Stimulated activated CD8-positive, alpha-beta memory T cell treated with anti-CD3 and anti-CD28 coated beads, Interleukin-4, amount 100 ng/mL, for 4 hours (primary cell): ENCODE data around the gene TMEM44.
"Not testable (repeated sequence)": the region's sequence is repeated elsewhere in the genome, so short reads cannot be mapped to it uniquely, and the experiment has no call there.

Source experiments
- DNase-seq, 2 donors: peaks; one replicate each; pipeline ENCODE4 v3.0.0-alpha.2; 2020; ENCODE audit warnings: low read depth in 2 of 2, low spot score in 1 of 2

Gene TMEM44

DNA sequence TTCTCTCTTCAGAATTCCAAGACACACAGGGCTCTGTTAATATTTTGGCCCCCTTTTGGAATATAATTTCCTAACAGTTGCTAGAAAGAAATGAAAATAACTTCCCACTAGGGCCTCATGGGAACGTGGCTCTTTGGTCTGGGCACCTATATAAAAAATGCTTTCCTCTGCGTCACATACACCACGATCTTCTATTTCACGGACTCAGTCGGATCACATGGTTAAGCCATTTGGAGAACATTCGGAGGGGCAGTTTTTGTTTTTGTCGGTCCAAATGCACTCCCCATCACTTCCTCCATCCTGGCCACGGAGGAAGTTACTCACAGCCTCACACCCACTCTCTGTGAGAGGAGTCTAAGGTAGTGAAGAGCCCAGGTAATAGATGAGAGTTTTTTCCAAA is 21.0 kb downstream of the TMEM44 start:
- DNase-seq = no peak

GRCh38 chr3:194610689-194611088 is 22.5 kb downstream of the TMEM44 start:
- DNase-seq = no peak

DNA sequence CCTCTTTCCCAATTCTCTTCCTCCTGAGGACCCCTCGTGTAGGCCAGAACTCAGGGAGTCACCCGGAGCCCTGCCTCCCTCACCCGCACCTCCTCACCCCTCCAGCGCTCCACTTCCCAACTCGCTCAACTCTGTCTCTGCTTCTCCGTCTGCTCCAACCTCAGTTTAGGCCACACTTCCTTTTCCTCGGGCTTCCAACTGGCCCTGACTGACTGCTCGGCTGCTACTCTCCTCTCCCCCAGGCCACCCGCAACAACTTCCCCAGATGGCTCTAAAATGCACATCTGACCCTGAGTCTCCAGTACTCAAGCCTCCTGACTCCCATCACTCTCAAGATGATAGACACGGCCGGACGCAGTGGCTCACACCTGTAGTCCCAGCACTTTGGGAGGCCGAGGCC is 23.6 kb downstream of the TMEM44 start:
- no peak for DNase-seq

- no peak for DNase-seq
Observed at GRCh38 chr3:194608981-194609380, 24.2 kb downstream of the TMEM44 start.

GRCh38 chr3:194607592-194608389 is 25.4 kb downstream of the TMEM44 start:
- no peak for DNase-seq

DNA sequence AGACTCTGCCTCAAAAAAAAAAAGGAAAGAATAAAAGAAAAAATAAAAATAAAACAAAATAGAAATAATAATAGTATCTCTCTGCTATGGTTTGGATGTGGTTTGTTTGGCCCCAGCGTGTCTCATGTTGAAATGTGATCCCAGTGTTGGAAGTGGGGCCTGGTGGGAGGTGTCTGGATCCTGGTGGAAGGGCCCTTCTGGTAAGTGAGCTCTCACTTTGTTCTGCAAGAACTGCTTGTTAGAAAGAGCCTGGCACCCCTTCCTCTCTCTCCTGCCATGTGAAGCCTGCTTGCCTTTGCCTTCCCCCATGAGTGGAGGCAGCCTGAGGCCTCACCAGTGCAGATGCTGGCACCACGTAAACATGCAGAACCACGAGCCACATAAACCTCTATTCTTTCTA is 26.3 kb downstream of the TMEM44 start:
- no peak for DNase-seq

GRCh38 chr3:194606163-194606562 is 27.1 kb downstream of the TMEM44 start:
- no peak for DNase-seq

DNA sequence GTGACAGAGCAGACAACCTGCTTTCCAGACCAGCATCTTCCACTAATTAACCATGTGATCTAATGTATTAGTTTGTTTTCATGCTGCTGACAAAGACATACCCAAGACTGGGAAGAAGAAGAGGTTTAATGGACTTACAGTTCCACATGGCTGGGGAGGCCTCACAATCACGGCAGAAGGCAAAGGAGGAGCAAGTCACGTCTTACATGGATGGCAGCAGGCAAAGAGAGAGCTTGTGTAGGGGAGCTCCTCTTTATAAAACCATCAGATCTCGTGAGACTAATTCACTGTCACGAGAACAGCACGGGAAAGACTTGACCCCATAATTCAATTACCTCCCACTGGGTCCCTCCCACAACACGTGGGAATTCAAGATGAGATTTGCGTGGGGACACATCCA is 27.9 kb downstream of the TMEM44 start:
- DNase-seq = not testable (repeated sequence)

GRCh38 chr3:194604837-194605236 is 28.4 kb downstream of the TMEM44 start:
- no peak for DNase-seq

- no peak for DNase-seq
Observed at GRCh38 chr3:194604126-194604525, 29.1 kb downstream of the TMEM44 start.

GRCh38 chr3:194602669-194603171 is 30.5 kb downstream of the TMEM44 start:
- DNase-seq = no peak

GRCh38 chr3:194598771-194599557 is 34.3 kb downstream of the TMEM44 start:
- no peak for DNase-seq

DNA sequence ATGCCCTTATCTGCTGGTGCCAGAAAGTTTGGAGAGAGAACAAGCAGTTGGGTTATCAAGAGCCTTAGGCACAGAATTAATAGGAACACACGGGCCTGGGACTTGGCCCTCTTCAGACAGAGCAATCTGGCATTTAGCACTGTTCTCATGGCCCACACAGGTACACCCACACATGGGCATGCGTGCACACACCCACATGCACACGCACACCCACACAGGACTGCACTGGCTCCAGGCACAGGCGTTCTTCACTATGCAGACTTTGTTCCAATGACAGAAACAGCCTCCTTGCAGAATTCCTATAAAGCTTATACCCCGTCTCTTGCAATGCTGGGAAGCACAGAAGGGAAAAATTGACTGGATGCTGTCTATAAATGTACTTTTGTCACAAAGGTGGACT is 36.3 kb downstream of the TMEM44 start:
- DNase-seq = no peak

DNA sequence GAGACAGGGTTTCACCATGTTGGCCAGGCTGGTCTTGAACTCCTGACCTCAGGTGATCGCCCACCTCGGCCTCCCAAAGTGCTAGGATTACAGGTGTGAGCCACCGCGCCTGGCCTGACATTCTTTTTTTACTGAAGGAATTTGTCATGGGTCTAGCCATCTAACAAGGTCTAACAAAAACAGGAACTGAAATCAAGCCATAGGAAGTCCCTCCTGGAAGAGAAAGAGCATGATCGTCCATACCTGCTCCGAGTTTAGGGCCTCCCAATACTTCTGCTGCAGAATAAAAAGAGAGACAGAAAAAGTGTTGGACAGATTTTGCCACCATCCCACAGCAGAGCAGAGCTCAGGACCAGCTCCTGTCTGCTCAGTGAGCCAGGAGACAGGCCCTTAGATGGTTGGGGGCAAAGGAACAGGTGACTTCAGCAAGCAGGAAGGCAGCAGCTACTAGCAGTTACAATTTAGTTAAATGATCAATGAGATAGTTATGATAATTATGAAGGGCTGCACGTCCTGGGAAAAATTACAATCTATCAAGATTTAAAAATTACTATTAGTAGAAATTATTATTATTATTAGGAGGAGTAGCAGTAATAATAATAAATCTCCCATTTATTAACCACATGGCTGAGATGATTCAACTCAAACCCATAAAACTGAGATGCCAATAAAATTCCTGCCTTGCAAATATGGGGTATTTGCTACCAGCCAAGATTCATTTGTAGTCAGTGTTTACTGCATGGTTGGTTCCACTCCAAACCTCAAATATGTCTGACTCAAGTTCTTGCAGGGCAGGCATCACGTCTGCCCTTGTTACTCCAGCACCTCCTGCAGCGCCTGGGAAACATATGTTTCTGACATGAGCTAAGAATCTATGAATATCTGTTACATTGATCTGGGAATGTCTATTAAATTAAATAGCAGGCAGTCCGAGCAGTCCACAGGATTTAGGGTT is 40.1 kb downstream of the TMEM44 start:
- DNase-seq = no peak

DNA sequence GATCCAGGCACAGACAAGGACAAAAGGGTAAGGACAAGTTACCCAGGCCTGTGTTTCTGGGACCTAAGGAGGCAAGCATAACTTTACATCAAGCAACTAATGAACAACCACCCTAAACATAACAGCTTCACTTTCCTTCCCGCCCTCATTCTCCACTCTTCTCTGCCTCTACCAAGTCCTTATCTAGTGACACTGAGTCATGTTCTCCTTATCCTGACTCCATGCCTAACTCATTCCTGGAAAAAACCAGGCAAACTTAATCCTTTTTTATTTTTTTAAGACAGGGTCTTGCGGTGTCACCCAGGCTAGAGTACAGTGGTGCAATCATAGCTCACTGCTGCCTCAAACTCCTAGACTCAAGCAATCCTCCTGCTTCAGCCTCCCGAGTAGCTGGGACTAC is 44.5 kb downstream of the TMEM44 start:
- no peak for DNase-seq

GRCh38 chr3:194588236-194588635 is 45.0 kb downstream of the TMEM44 start:
- no peak for DNase-seq

DNA sequence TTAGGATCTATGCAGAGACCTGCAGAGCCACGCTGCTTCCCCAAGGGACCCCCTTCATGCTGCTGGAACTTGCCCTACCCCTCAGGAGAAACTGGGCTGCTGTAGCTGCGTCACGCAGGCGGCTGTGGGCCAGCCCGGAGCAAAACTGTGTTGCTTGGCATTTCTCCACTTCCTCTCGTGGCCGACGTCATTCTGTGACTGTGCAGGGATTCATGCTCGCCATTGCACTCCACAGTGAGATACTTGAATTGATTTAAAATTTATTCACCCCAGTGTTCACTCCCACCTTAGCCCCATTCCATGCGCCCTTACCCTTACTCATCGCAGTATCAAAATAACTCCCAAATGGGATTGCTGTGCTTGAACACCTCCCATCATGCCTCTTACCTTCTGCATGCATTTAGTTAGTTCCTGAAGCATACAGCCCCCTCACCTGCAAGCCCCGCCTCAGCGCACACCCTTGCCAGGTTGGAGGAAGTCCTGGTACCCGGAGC is 45.7 kb downstream of the TMEM44 start:
- DNase-seq = no peak

DNA sequence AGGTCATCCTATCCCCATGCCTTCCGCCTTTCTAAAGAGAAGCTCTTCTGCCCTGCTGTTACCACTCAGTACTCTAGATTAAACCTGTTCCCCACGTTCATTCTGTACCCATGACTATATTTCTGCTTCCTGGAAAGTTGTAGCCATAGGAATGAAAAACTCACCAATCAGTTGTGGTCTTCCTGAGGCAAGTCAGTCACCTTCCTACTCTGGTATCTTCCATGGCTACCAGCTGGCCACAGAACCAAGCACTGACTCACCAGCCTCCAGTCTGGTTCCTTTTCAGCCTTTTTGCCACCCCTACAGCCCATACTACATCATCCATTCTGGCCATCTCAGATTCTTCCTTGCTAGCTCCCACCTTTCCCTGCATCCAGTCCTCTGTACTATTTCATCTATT is 46.4 kb downstream of the TMEM44 start:
- DNase-seq = no peak

DNA sequence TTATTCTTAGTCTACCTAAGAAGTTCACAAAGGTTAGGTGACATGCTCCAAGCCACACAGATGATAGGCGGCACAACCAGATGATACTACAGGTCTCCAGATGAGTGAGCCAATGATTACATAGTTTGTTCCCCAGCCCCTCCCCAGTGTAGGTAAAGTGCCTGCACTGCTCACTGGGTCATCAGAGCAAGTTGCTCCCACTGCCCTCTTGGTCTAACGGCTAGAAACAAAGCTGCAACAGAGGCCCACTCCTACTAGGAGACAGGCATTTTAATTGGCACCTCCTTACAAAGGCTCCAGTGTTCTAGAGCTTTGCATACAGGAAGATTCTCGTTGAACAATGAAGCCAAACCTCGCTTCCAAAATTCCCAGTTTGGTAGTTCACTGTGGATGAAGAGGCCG is 47.3 kb downstream of the TMEM44 start:
- DNase-seq = no peak

- no peak for DNase-seq
Observed at GRCh38 chr3:194584866-194585265, 48.4 kb downstream of the TMEM44 start.

- DNase-seq = no peak
Observed at GRCh38 chr3:194584320-194584776, 48.9 kb downstream of the TMEM44 start.
